Measurements from ENCODE around the gene ZFHX2. TPM values are rescaled to one million over a fixed set of nuclear protein-coding genes. Genes with fewer than 3 reads are reported as not detected.
"Not testable (repeated sequence)": the region's sequence is repeated elsewhere in the genome, so short reads cannot be mapped to it uniquely, and the experiment has no call there.

The ZFHX2 gene
- total RNA-seq, 2 experiments from 2014 or later = 0.97 to 1.3 TPM

DNA sequence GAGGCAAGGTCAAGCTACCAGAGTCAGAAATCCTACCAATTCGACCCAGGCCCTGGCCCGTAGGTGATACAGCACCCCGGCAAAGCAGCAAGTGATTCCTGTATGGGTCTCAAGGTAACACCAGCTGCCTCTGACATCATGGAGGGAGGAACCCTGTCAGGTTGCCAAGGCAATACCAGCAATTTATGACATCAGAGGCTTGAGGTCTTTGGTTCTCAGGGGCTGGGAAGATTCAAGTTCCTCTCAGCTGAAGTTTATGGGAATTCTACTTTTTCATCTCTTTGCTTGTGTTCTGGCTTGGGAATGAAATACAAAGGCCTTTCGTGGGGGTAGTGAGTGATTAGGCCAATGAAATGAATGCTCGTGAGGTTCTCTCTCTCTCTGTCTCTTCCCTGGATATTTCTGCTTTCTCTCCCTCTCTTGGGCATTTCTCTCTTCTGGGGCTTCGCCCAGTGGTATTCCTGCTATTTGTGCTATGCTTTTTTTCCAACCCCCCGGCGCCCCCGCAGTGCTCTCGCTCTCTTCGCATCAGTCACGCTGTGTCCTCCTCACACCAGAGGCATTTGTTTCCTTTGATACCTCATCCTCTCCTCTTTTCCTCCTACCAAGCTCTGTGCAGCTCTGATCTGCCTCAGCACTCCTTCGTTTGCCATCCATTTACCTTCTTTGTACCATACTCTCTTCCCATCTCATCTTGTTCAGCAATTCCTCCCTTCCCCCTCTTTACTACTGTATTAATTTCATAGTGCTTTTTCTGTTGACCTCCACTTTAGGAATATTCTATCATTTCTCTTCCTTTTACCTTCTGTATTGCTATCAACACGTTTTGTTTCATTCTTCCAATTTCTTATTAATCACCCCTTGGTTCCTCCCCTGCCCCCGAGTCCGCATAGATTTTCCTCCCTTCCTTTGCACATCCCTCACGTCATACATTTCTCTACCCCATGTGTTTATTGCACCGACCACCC lies 2.9 kb downstream of the ZFHX2 start:
- POLR2A ChIA-PET = no interaction called here
- CTCF ChIA-PET = interaction anchor here (1.2 to 2.1 kb wide), 5 partner anchors 14 to 169 kb away, joined by 3 to 8 read pairs (median 4); no protein-coding TSS in a partner anchor

- ChIA-PET CTCF (interaction anchor here (1.2 kb wide), 1 partner anchor 15 kb away, joined by 3 read pairs; no protein-coding TSS in a partner anchor), POLR2A (no interaction called here)
Measured at GRCh38 chr14:23547924-23548323, 3.6 kb downstream of the ZFHX2 start.

DNA sequence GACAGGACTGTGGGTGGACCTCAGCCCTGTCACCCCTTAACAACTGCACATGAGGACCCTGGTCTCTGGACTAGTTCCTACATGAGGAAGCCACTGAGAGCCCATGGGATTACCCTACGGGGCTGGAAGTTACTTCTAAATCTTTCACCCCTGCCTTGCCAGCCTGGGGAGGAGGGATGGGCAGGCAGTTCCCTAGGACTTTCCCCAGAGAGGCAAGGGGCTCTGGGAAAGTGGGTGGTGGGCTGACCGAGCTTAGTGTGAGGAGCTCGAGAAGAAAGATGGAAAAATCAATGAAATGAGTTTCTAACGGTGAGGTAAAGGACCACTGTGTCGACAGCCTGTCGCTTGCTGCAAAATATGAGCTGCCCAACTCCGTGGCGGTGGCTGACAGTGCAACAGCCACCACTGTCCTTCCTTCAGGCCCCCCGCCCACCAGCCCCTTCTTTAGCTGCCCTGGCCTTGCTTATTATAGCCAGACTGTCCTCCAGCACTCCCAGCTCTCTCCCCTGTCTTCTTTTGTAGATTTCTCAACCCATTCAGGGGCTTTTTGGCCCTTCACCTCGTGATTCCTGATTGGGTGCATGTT lies 5.0 kb downstream of the ZFHX2 start:
- POLR2A ChIA-PET = no interaction called here
- CTCF ChIA-PET = interaction anchor here (1.2 kb wide), 1 partner anchor 68 kb away, joined by 3 read pairs; no protein-coding TSS in a partner anchor

- POLR2A ChIA-PET = no interaction called here
- CTCF ChIA-PET = interaction anchor here (0.6 to 1.2 kb wide), 2 partner anchors 67 to 72 kb away, joined by 3 to 4 read pairs; no protein-coding TSS in a partner anchor
Measured at GRCh38 chr14:23545740-23546365, 5.7 kb downstream of the ZFHX2 start.

- POLR2A ChIA-PET = no interaction called here
- CTCF ChIA-PET = no interaction called here
Measured at GRCh38 chr14:23544511-23545447, 6.8 kb downstream of the ZFHX2 start.

- CTCF ChIA-PET = interaction anchor here (0.9 to 1.5 kb wide), 2 partner anchors 18 to 65 kb away, joined by 3 to 4 read pairs; no protein-coding TSS in a partner anchor
Measured at GRCh38 chr14:23543403-23543802, 8.2 kb downstream of the ZFHX2 start.

DNA sequence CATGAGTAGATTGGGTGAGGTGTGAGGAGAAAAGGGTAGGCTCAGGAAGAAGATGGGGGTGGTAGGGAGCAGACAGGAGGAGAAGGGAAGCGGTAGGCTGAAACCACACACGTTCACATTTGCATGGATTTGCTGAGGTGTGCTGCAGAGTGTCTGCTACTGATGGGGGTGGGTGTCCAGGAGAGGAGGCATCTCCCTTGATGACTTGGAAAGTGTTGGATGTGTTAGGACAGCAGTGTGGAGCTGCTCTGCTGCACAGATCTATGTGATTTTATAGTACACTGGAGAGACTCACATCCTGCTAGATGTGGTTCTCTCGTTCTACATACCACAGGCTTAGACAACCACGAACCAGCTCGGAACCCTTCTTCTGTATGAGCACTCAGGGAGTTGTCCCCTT lies 9.3 kb downstream of the ZFHX2 start:
- POLR2A ChIA-PET = no interaction called here
- CTCF ChIA-PET = interaction anchor here (0.9 to 1.2 kb wide), 2 partner anchors 57 to 67 kb away, joined by 3 read pairs; no protein-coding TSS in a partner anchor

More at GRCh38 chr14:23543403-23543802, 8.2 kb downstream of the ZFHX2 start:
- POLR2A ChIA-PET = no interaction called here

DNA sequence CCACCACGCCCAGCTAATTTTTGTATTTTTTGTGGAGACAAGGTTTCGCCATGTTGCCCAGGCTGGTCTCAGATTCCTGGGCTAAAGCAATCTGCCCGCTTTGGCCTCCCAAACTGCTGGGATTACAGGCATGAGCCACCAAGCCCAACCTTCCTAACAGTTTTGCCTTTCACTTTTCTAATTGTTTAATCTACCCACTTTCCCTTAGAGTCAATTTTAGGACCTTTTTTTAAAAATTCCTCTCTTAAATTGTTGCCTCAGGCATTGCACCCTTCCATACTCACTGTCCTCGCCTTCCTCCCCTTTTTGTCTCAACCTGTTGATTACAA lies 11.5 kb downstream of the ZFHX2 start:
- ChIA-PET CTCF (interaction anchor here (0.6 to 1.8 kb wide), 7 partner anchors 10 to 419 kb away, joined by 3 to 5 read pairs (median 3); partner anchors contain the start of gene ZFHX2), POLR2A (no interaction called here)

DNA sequence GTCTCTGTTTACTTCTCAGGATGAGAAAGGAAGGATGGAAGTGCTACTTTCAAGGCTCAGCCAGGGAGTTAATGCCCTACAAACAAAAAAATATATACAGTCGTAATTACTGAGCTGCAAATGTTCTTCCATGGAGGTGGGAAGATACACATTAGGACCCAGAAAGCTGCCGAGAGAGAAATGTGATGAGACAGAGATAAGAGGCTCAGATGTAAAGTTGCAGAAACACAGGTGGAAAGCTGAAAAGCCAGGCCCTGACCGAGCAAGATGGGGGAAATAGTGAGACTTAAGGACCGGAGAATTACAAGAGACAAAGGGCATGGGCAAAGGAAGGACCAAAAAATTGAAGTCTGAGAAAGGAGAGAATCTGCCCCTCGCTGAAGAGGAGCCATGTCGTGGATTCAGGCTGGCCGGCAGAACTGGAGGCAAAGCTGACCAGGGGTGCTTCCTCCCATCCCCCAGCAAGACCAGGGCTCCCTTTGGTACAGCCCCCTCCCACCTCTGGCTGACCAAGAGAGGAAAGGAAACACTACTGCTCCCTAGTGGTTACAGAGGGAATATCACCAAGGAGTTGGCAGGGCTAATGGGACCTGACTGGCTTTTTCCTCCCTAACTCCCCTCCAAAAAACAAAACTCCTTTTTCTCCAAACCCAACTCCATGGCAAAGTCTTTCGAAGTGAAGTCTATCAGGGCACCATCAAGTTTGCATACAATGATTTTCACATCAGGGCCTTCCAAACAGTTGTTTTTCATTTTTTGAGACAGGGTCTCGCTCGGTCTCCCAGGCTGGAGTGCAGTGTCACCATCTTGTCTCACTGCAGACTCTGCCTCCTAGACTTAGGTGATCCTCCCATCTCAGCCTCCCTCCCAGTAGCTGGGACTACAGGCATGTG lies 12.1 kb downstream of the ZFHX2 start:
- CTCF ChIA-PET = interaction anchor here (0.6 to 1.8 kb wide), 9 partner anchors 9 to 80 kb away, joined by 3 to 5 read pairs (median 3); partner anchors contain the start of gene ZFHX2
- POLR2A ChIA-PET = no interaction called here

- ChIA-PET CTCF (interaction anchor here (0.8 to 1.8 kb wide), 8 partner anchors 8 to 79 kb away, joined by 3 to 5 read pairs (median 3); partner anchors contain the start of gene ZFHX2), POLR2A (no interaction called here)
Measured at GRCh38 chr14:23538785-23539184, 12.8 kb downstream of the ZFHX2 start.

GRCh38 chr14:23538050-23538718 lies 13.4 kb downstream of the ZFHX2 start:
- ChIA-PET CTCF (no interaction called here), POLR2A (no interaction called here)

- ChIA-PET CTCF (no interaction called here), POLR2A (no interaction called here)
Measured at GRCh38 chr14:23537351-23538049, 14.1 kb downstream of the ZFHX2 start.

- POLR2A ChIA-PET = not testable (repeated sequence)
Measured at GRCh38 chr14:23536906-23537305, 14.7 kb downstream of the ZFHX2 start.

GRCh38 chr14:23536494-23536893 lies 15.1 kb downstream of the ZFHX2 start:
- ChIA-PET POLR2A (no interaction called here), CTCF (interaction anchor here (0.8 kb wide), 1 partner anchor 23 kb away, joined by 4 read pairs; no protein-coding TSS in a partner anchor)

More at GRCh38 chr14:23536906-23537305, 14.7 kb downstream of the ZFHX2 start:
- CTCF ChIA-PET = not testable (repeated sequence)

- CTCF ChIA-PET = interaction anchor here (0.8 kb wide), 1 partner anchor 24 kb away, joined by 4 read pairs; no protein-coding TSS in a partner anchor
- POLR2A ChIA-PET = no interaction called here
Measured at GRCh38 chr14:23535943-23536342, 15.6 kb downstream of the ZFHX2 start.

- ChIA-PET CTCF (no interaction called here), POLR2A (no interaction called here)
Measured at GRCh38 chr14:23533652-23534435, 17.7 kb downstream of the ZFHX2 start.
